8988T (cell line): ENCODE measurements around the gene PHIP.

ENCODE experiments used
- DNase-seq: peaks from one replicate; pipeline ENCODE4 v3.0.0; 2011

Gene PHIP

DNA sequence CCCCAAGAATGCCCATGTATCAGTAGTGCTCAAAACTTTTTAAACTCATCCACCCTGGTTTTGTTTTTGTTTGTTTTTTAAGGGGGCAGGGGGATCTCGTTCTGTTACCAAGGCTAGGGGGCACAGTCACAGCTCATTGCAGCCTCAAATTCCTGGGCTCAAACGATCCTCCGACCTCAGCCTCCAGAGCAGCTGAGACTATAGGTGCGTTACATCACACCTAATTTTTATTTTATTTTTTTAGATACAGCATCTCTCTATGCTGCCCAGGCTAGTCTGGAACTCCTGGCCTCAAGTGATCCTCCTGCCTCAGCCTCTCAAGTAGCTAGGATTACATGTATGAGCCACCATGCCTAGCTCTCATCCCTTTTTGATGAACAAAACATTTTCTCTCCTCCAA, 11.2 kb downstream of the PHIP start:
- no peak for DNase-seq

DNA sequence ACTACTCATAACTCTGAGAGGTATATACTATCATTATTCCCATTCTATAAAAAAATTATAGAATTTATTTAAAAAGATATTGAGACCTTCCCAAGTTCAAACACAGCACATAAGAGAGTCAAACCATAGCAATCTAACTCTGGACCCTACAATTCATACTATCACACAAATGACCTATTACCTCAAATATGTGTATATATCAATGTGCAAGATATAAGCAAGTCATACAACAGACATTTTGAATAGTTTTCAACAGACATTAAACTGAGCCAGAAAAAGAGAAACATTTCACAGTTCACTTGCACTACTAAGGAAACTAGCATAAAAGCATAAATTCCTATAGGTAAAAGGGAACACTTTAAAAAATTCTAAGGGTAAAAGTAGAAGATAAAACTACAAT, 11.7 kb downstream of the PHIP start:
- DNase-seq: no peak

DNA sequence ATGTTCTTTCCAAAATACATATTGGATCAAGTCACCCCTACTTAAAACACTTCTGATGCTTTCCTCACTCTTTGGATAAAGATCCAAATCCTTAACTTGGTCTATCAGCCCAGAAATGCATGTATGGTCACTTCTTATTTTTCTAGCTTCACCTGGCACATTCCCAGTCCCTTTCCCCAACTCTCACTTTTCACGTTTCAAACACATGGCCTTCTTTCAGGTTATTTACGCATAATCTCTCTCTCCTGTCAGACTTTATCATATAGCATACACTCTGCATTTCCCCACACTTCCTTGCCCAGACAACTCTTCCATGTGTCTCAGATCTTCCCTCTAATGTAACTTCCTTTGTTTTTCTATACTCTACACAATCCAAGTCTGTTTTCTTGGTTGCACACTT, 12.8 kb downstream of the PHIP start:
- no peak for DNase-seq

GRCh38 chr6:79064635-79065034, 13.4 kb downstream of the PHIP start:
- no peak for DNase-seq

DNA sequence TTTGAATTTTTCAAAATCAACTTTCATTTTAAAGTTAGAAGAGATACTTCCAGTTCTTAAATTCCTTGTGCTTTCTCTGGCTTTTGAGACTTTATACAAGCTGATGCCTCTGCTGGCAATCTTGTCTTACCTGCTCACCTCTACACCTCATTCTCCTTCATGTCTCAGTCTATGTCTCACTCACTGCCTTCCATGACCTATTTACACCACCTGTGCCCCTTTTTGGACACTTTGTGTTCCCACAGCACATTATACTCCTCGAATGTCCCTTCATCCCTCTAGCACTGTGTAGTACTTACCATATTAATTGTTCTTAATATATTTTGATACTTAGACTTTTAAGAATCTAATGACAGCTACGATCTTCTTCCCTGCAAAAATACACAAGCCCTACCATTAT, 15.3 kb downstream of the PHIP start:
- no peak for DNase-seq

DNA sequence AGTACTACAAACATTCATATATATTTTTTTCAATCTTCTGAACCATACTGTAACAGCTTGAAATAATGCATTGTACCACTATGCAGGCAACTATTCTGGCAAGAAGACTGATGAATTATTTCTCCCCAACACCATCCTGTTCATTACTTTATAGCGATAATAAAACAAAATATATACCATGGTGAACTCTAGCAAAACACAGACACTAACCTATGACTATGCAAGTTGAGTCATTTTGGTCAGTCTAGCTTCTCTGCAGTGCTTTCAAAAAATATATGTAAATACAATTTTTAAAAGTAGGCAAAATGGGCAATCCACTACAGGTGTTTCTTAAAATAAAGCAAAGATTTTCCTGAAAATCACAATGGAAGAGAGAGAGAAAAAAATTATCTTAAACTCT, 20.3 kb downstream of the PHIP start:
- no peak for DNase-seq

- no peak for DNase-seq
Measured at GRCh38 chr6:79056226-79056625, 21.8 kb downstream of the PHIP start.

- DNase-seq: peak; percentile 7
Measured at GRCh38 chr6:79048611-79049010, 29.4 kb downstream of the PHIP start.

GRCh38 chr6:79047072-79047471, 31.0 kb downstream of the PHIP start:
- no peak for DNase-seq

- DNase-seq: no peak
Measured at GRCh38 chr6:79045966-79046365, 32.1 kb downstream of the PHIP start.

GRCh38 chr6:79042799-79043126, 35.3 kb downstream of the PHIP start:
- no peak for DNase-seq

GRCh38 chr6:79042088-79042798, 35.8 kb downstream of the PHIP start:
- no peak for DNase-seq

- DNase-seq: no peak
Measured at GRCh38 chr6:79040083-79040482, 38.0 kb downstream of the PHIP start.

DNA sequence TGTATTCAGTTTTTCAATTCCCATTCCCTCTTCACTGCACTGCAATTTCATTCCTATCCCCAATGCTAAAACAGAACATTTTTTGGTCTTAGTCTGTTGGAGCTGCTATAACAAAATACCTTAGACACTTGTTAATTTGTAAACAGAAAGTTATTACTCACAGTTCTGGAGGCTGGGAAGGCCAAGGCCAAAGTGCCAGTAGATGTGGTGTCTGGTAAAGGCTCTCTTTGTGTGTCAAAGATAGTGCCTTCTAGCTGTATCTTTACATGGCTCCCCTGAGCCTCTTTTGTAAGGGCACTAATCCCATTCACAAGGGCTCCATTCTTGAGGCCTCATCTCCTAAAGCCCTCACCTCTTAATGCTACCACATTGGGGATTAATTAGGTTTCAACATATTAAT, 40.0 kb downstream of the PHIP start:
- no peak for DNase-seq

DNA sequence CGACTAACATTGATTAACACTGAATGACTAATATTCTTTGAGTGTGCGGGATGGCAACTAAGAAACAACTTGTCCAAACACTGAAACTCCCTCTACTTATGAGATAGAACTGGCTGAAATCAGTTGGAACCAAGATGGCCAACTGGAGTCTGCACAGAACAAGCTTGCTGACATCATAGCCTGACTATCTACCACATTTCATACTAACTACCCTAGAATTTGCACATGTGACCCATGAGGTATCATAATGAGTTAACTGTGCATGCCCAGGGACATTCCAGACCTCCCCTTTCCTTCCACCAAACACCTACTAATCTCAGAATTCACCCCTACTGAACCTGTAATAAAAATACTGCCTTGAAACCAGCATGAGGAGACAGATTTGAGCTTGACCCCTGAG, 43.2 kb downstream of the PHIP start:
- DNase-seq: no peak

GRCh38 chr6:79033279-79033678, 44.8 kb downstream of the PHIP start:
- DNase-seq: no peak

GRCh38 chr6:79031821-79032590, 46.0 kb downstream of the PHIP start:
- DNase-seq: no peak

GRCh38 chr6:79030511-79030910, 47.5 kb downstream of the PHIP start:
- no peak for DNase-seq

DNA sequence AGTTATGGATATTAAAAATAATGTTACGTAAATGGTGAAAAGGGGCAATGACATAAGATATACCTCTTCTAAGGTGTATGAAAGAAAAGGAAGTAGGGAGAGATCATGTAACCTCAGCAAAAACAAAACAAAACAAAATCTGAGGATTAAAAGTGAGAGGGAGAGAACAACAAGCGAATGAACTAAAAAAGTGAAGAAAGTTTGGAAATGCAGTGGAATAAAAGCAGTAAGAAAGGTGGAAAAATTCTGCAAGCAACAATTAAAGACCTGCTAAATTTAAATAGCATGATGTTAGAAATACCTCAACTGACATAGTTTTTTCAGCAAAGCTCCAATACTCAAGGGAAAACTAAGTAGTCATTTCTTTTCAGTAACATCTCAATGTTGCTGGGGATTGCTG, 48.0 kb downstream of the PHIP start:
- DNase-seq: no peak

DNA sequence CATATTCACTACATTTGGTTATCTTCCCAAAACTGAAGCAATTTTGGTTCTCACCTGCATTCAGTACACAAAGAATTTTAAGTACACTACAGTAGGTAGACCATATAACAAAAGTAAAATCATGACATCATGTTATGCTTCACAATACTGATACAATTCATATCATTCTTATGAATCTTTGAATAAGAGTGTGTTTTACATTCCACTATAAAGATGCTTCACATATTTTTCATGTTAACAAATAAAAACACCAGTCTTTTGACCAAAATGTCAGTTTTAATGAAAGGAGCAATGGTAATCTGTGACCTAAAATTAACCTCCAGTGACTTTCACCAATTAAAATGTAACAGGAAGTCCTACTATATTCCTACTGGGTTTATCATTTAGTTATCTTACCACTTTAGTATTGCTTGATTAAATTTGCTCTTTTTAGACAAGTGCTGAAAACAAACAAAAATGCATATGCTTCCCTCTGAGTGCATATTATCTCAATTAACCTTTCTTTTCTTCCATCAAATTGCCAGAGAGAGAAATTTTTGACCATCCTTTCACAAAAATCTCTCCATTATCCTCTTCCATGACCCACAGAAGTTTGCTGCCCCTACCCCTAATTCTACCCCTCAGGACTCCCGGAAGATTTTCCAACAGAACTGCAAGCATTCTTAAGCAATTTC, 49.3 kb downstream of the PHIP start:
- no peak for DNase-seq

DNA sequence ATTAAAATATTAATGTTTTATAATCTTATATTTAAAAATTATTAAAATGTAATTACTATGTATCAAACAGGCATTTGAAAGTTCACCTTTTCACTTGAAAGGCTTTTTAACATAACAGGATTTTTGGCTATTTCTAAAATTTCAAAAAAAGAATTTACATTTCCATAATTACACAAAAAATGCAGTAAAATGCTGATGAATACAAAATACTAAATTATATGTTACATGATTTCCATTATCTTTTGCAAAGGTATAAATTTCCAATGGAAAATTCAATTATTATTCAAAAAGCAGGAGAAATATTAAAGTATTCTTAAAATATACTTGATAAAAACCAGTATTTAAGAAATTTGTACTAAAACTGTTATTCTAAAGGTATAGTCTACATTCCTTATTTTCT, 66.1 kb downstream of the PHIP start:
- no peak for DNase-seq

DNA sequence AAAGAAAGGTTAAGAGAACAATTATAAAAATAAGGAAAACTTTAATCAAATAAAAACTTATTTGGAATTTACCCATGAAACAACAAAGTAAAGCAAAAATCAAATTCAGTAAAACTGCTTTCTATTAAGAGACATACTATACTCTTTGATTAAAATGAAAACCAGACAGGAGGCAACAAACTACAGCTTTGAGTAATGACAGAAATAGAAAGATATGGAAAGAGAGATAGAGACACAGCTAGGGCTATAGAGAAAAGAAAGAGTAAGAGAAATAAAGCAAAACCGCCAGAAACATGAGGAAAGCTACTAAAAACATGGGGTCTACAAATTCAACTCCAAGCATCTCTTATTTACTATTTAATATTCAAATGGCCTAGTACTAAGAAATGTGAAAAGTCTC, 67.6 kb downstream of the PHIP start:
- no peak for DNase-seq

GRCh38 chr6:79009819-79010218, 68.2 kb downstream of the PHIP start:
- DNase-seq: no peak

DNA sequence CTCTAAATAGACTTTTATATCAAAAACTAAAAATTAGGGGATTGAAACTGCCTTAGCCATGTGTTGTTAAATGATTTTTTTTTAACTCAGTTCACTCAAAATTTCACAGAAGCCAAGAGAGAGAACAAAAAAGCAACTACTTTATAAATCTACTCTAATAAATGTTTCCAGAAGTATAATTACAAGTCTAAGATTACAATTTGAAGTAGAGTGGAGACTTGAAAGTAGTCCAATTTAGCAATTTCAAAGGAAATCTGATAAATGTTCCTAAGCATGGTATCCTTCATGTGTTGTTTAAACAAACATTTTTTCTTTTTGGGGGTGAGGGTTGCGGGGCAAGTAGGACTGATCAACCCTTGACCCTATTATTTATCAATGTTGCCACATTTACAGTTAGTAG, 72.6 kb downstream of the PHIP start:
- no peak for DNase-seq
